A549 treated with DMSO at 1 μM for 4 hours (cell line): Measurements from ENCODE around the gene OLFML1. TPM values are rescaled to one million over a fixed set of nuclear protein-coding genes. Genes with fewer than 3 reads are reported as not detected.

Experiments used
- total RNA-seq: library from RNA; stranded (reverse); fragments of 200-300 nt; extraction: Qiagen RNA extraction; gene quantifications from 5 replicates; pipeline ENCODE4 v1.2.3, GENCODE V29; 2022; ENCODE audit warnings: low read depth

The OLFML1 gene
- total RNA-seq = not detected in 5 replicates

DNA sequence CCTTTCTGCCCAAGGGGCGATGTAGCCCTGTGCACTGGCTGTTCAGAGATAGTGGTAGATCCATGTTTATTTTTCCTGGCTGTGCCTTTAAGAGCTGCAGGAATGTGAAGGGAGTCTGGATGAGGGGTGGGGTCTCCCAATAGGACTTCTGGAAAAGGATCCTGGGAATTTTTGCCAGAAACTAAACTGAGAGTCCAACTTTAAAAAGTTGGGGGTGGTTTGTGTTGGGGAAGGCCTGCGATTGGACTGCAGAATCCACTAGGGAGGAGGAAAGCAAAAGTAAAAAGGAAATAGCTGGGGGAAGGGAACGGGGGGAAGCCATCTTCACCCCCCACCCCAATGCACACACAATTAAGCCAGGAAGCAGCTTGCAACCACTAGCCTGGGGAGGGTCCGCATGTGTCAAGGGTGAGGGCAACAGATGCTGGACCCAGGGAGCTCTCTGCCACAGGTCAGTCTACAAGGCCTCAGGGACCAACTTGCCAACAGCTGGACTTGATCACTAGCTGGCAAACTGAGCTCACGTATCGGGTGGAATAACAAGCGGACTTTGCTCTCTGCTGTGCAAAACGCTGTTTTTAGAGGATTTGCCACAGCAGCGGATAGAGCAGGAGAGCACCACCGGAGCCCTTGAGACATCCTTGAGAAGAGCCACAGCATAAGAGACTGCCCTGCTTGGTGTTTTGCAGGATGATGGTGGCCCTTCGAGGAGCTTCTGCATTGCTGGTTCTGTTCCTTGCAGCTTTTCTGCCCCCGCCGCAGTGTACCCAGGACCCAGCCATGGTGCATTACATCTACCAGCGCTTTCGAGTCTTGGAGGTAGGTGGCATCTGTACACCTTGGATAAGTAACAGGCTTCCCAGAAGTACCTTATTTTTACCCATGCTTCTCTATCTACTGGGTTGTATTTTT, at the start of gene OLFML1:
OLFML1 (plus strand) TSS at position 321 of the 912 bp plus-strand sequence; CDS start at position 691, 370 bp downstream.

GRCh38 chr11:7513234-7514098, 28.2 kb downstream of the OLFML1 start, which contains the start of gene PPFIBP2:
PPFIBP2 (plus strand) TSS chr11:7513999; CDS start chr11:7549476, 35,477 bp downstream.

Other genes starting within 250 kb of the OLFML1 start
- 0.13 to 0.25 TPM (median 0.17 TPM) in 5 replicates for gene SYT9, start 233.6 kb upstream of the OLFML1 start, total RNA-seq
- 9.9 to 14.1 TPM (median 13.7 TPM) in 5 replicates for gene PPFIBP2, start 28.5 kb downstream of the OLFML1 start, total RNA-seq
- 4.4 to 5.1 TPM (median 4.6 TPM) in 5 replicates for gene CYB5R2, start 188.0 kb downstream of the OLFML1 start, total RNA-seq
- gene OVCH2, start 221.0 kb downstream of the OLFML1 start, total RNA-seq = not detected in 5 replicates